ENCODE data around the gene DCD.
"Not testable (repeated sequence)": the region's sequence is repeated elsewhere in the genome, so short reads cannot be mapped to it uniquely, and the experiment has no call there.

The DCD gene

GRCh38 chr12:54648265-54648664, at the start of gene DCD:
DCD (minus strand) TSS chr12:54648365; CDS start chr12:54648303, 62 bp downstream.
- in situ Hi-C loops (cut with MboI; ENCODE audit: low pct_unique_long_range_greater_than_20kb, low sequenced_read_pairs), result no loop called here
- no peak for DNase-seq

DNA sequence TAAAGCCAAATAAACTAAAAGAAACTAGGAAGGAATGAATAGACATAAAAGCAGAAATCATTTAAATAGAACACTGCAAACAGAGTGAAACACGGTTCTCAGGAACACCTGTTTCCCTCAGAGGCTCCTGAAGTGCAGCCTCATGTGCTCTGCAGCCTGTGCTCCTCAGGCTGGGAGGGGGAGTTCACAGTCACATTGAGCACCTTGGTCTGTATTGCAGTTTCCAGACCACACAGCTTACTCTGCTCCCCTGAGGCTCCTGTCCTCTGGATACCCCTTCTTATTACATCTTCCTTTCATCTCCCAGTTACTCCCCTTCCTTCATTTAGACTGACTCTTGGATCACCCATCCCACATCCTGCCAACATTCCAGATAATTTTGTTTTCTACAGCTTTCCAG, 49.7 kb upstream of the DCD start:
- in situ Hi-C loops (cut with MboI; ENCODE audit: low pct_unique_long_range_greater_than_20kb, low sequenced_read_pairs), result no loop called here

GRCh38 chr12:54692353-54692752, 44.2 kb upstream of the DCD start:
- in situ Hi-C loops (cut with MboI; ENCODE audit: low pct_unique_long_range_greater_than_20kb, low sequenced_read_pairs), result no loop called here
- DNase-seq, result no peak

More for the DNA sequence above, 49.7 kb upstream of the DCD start:
- DNase-seq, result no peak

- no peak for DNase-seq
- in situ Hi-C loops (cut with MboI; ENCODE audit: low pct_unique_long_range_greater_than_20kb, low sequenced_read_pairs), result no loop called here
Observed at GRCh38 chr12:54689984-54690383, 41.8 kb upstream of the DCD start.

- DNase-seq, result no peak
Observed at GRCh38 chr12:54689034-54689372, 40.8 kb upstream of the DCD start.

DNA sequence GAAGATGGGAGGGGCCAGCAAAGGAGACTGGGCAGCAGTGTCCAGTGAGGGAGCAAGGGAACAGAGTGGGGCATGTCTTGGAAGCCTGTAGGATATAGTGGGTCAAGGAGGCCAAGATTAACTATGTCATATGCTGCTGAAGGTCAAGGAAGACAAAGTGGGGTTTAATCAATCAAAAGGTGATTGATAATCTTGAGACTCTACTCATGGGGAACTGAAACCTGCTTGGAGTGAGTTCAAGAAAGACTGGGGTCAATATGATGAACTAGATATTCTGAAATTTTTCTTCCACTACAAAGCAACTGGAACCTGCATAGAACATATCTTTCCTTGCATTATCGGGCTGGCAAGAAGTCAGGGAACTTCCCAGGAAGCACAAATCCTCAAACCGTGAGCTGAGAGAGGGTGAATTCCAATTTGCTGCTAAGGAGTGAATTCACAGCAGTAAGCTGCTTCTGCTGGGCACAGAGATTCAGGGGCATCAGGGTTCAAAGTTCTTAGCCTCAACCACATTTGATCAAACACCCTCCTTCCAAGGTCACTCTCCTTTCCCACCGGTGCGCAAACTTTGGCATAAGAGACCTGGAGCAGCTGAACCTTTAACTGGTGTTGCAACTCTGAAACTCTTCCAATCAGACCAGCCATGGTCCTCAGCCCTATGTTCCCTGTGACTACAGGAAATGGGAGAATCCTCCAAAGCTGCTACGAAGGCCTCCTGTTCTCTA, 40.3 kb upstream of the DCD start:
- DNase-seq, result no peak
- in situ Hi-C loops (cut with MboI; ENCODE audit: low pct_unique_long_range_greater_than_20kb, low sequenced_read_pairs), result no loop called here

More at GRCh38 chr12:54689034-54689372, 40.8 kb upstream of the DCD start:
- in situ Hi-C loops (cut with MboI; ENCODE audit: low pct_unique_long_range_greater_than_20kb, low sequenced_read_pairs), result no loop called here

GRCh38 chr12:54684636-54685630, 36.8 kb upstream of the DCD start:
- in situ Hi-C loops (cut with MboI; ENCODE audit: low pct_unique_long_range_greater_than_20kb, low sequenced_read_pairs), result no loop called here
- DNase-seq, result no peak

DNA sequence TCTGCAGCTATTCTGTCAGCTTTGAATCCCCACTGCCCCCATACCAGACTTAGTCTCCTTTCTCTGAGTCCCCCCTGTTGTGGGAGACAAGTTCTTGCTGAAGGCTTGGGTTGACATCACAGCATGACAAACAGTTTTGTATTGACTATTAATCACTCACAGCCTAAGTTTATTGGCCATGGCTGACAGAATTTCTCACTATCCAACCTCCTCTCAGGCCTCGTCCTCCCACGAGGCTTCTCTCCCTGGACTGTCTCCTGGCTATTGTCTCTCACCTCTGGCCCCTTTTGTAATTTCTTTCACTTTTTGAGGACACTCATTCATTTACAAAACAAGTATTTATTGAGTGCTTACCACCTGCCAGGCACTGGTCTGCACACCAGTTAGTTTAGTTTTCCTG, 35.2 kb upstream of the DCD start:
- no peak for DNase-seq
- in situ Hi-C loops (cut with MboI; ENCODE audit: low pct_unique_long_range_greater_than_20kb, low sequenced_read_pairs), result no loop called here

- in situ Hi-C loops (cut with MboI; ENCODE audit: low pct_unique_long_range_greater_than_20kb, low sequenced_read_pairs), result no loop called here
- no peak for DNase-seq
Observed at GRCh38 chr12:54682674-54683073, 34.5 kb upstream of the DCD start.

GRCh38 chr12:54680374-54680773, 32.2 kb upstream of the DCD start:
- DNase-seq, result peak; percentile 55
- in situ Hi-C loops (cut with MboI; ENCODE audit: low pct_unique_long_range_greater_than_20kb, low sequenced_read_pairs), result no loop called here

DNA sequence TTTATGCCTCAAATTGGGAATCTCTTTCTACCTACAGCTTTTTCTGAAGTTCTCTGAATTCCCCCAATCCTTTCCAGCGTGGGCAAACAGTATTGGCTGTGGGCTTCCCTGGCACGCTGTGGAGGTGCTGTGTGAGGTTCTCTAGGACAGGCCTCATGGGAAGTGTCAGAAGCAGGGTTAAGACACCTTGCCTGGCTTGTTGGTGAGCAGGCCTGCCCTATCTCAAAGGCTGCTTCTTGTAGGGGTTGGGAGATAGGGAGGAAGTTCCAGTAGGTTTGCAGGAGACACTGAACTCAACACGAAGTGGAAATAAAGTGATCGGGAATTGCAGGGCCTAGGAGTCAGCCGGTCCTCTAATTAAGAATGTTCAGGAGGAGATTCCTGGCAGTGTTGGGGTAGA, 30.0 kb upstream of the DCD start:
- in situ Hi-C loops (cut with MboI; ENCODE audit: low pct_unique_long_range_greater_than_20kb, low sequenced_read_pairs), result no loop called here
- no peak for DNase-seq

DNA sequence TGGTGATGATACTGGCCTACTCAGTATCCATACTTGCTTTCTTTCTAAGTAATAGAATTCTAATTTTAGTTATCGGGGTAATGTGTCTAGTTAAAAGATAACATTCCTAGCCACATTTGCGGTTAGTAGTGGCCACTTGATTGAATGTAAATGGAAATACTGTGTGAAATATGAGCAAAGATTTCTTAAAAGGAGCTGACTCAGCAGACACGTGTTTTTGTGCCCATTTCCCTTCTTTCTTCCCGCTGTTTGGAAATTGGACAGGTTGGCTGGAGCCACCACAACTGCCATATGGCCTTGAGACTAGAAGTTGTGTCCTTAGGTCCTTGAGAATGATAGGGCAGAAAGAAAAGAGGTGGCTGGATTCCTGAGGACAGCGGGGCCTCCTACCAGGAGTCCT, 19.8 kb upstream of the DCD start:
- no peak for DNase-seq
- in situ Hi-C loops (cut with MboI; ENCODE audit: low pct_unique_long_range_greater_than_20kb, low sequenced_read_pairs), result no loop called here

GRCh38 chr12:54666008-54666407, 17.8 kb upstream of the DCD start:
- DNase-seq, result no peak
- in situ Hi-C loops (cut with MboI; ENCODE audit: low pct_unique_long_range_greater_than_20kb, low sequenced_read_pairs), result no loop called here

DNA sequence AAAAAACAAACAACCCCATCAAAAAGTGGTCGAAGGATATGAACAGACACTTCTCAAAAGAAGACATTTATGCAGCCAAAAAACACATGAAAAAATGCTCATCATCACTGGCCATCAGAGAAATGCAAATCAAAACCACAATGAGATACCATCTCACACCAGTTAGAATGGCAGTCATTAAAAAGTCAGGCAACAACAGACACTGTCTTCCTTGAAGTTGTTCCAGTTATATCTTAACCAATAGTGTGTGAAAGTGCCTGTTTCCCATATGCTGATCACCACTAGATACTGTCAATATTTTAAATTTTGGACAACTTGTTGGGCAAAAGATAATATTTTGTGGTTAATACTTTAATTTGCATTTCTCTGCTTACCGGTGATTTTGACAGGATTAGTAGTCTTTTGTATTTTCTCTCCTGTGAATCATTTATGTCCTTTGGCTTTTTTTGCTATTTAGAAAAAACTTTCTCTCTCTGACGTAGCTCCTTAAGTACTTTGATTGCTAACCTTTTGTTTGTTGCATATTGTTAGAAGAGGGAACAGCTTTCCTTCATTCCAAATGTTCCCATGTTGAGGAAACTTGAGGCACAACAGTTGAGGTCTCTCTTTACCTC, 17.0 kb upstream of the DCD start:
- in situ Hi-C loops (cut with MboI; ENCODE audit: low pct_unique_long_range_greater_than_20kb, low sequenced_read_pairs); DNase-seq: not testable (repeated sequence)

GRCh38 chr12:54663603-54664002, 15.4 kb upstream of the DCD start:
- no peak for DNase-seq
- in situ Hi-C loops (cut with MboI; ENCODE audit: low pct_unique_long_range_greater_than_20kb, low sequenced_read_pairs), result no loop called here

GRCh38 chr12:54662026-54662425, 13.9 kb upstream of the DCD start:
- in situ Hi-C loops (cut with MboI; ENCODE audit: low pct_unique_long_range_greater_than_20kb, low sequenced_read_pairs), result no loop called here
- DNase-seq, result no peak

- in situ Hi-C loops (cut with MboI; ENCODE audit: low pct_unique_long_range_greater_than_20kb, low sequenced_read_pairs), result no loop called here
- no peak for DNase-seq
Observed at GRCh38 chr12:54661048-54661447, 12.9 kb upstream of the DCD start.

- in situ Hi-C loops (cut with MboI; ENCODE audit: low pct_unique_long_range_greater_than_20kb, low sequenced_read_pairs), result no loop called here
- no peak for DNase-seq
Observed at GRCh38 chr12:54660320-54660962, 12.3 kb upstream of the DCD start.

Data from KBM-7 (cell line).